Coronary artery (tissue), 2 donors: ENCODE measurements around the gene SGF29.
"Not testable (repeated sequence)": the region's sequence is repeated elsewhere in the genome, so short reads cannot be mapped to it uniquely, and the experiment has no call there.

Experiments
- DNase-seq: peaks from one replicate; pipeline ENCODE4 v3.0.0-alpha.2; 2017; ENCODE audit warnings: low spot score
- H3K27ac ChIP-seq, 2 donors: fragments of 200-600 bp; sonication (generic); one replicate each; pipeline ENCODE4 v1.5.1; 2016 to 2019
- H3K4me3 ChIP-seq: fragments of 200-600 bp; sonication (generic); 2 replicates; pipeline ENCODE4 v1.5.1; 2016; ENCODE audit warnings: mild to moderate bottlenecking, moderate library complexity
- CTCF ChIP-seq: fragments of 200-600 bp; sonication (generic); IDR thresholded peaks from one replicate; pipeline ENCODE4 v1.5.1; 2019; ENCODE audit warnings: antibody characterized with exemption

The SGF29 gene

GRCh38 chr16:28606291-28607115, 52.8 kb downstream of the SGF29 start:
- Histone ChIP-seq H3K27ac (no peak overlapping the region), H3K4me3 (no peak overlapping the region)
- no peak for DNase-seq
- TF ChIP-seq CTCF, result no peak

- TF ChIP-seq CTCF, result no peak
- H3K27ac ChIP-seq, result no peak overlapping the region
- DNase-seq, result no peak
- no peak overlapping the region for H3K4me3 ChIP-seq
Measured at GRCh38 chr16:28607116-28607623, 53.5 kb downstream of the SGF29 start.

- not testable (repeated sequence) for DNase-seq, H3K27ac ChIP-seq
Measured at GRCh38 chr16:28607681-28608495, 54.2 kb downstream of the SGF29 start.

GRCh38 chr16:28608496-28608808, 54.7 kb downstream of the SGF29 start:
- DNase-seq, result peak; percentile 74
- H3K27ac ChIP-seq, result not testable (repeated sequence)

More at GRCh38 chr16:28607681-28608495, 54.2 kb downstream of the SGF29 start:
- not testable (repeated sequence) for H3K4me3 ChIP-seq

GRCh38 chr16:28608867-28609596, 55.3 kb downstream of the SGF29 start:
- Histone ChIP-seq H3K4me3 (peak overlapping the region; percentile 65), H3K27ac (peak overlapping the region in 1 of 2 donors; percentile 71)
- DNase-seq, result not testable (repeated sequence)

More at GRCh38 chr16:28608496-28608808, 54.7 kb downstream of the SGF29 start:
- not testable (repeated sequence) for H3K4me3 ChIP-seq

- H3K27ac ChIP-seq, result peak within 1 kb of the TSS in 1 of 2 donors; percentile 71
- TF ChIP-seq CTCF, result no peak
- H3K4me3 ChIP-seq, result peak within 1 kb of the TSS; percentile 65
- DNase-seq, result peak; percentile 87
Measured at GRCh38 chr16:28609631-28610594, 56.2 kb downstream of the SGF29 start, which contains the start of gene SULT1A1. SULT1A1 (minus strand) TSS chr16:28610044; CDS start chr16:28608855, 1,189 bp downstream.

GRCh38 chr16:28610595-28611191, 57.0 kb downstream of the SGF29 start:
- Histone ChIP-seq H3K4me3 (no peak overlapping the region), H3K27ac (peak overlapping the region in 1 of 2 donors; percentile 71)
- peak; percentile 75 for DNase-seq
- TF ChIP-seq CTCF, result no peak

- not testable (repeated sequence) for DNase-seq, H3K27ac ChIP-seq, H3K4me3 ChIP-seq
Measured at GRCh38 chr16:28612359-28613280, 58.9 kb downstream of the SGF29 start.

GRCh38 chr16:28613912-28614311, 60.2 kb downstream of the SGF29 start:
- peak; percentile 14 for DNase-seq
- H3K27ac ChIP-seq, H3K4me3 ChIP-seq: not testable (repeated sequence)

GRCh38 chr16:28614561-28614960, 60.8 kb downstream of the SGF29 start:
- DNase-seq, result peak; percentile 21
- not testable (repeated sequence) for H3K27ac ChIP-seq, H3K4me3 ChIP-seq
